IPS-NIHi7 (cell line): ENCODE measurements around the gene TAF6.

Source experiments
- DNase-seq: peaks from one replicate; pipeline ENCODE4 v3.0.0; 2012; ENCODE audit warnings: mixed read lengths; ENCODE audit errors: extremely low spot score

Gene TAF6

DNA sequence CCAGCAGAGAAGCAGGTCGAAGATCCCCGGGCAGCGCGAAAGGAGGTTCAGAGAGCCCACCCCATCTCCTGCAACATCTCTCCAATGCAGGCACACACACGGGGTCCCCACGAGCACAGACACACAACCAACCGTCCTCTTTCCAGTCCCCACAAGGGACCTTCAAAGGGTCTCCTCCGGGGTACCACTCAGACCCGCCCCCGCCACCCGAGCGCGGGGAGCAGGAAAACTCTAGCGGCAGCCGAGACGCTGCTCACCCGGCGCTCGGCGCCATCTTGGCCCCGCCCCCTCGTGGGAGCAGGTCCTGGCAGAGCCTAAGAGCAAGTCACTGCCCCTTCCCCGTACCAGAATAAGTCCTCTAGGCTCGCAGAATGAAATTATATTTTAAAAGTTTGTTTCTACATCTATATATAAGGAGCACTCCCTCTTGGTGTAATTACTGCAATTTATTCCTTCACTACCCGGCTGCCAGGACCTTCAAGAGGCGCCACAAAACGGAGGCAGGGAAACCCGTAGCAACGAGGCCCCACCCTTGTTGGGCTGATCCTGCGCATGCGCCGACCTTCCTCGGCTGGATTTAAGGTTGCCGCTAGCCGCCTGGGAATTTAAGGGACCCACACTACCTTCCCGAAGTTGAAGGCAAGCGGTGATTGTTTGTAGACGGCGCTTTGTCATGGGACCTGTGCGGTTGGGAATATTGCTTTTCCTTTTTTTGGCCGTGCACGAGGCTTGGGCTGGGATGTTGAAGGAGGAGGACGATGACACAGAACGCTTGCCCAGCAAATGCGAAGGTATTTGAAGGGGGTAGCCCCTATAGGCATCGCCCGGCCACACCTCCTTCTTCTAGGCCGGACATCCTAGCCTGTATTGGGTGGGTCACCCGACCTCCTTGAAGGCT lies at the start of gene TAF6, which contains the start of gene CNPY4:
Gene TAF6 (minus strand): TSS at position 287 of the 898 bp plus-strand sequence. CDS start 5,149 bp downstream, outside the sequence.
Gene CNPY4 (plus strand): TSS at position 563 of the 898 bp plus-strand sequence. CDS start 111 bp downstream, at position 674.
- peak; percentile 99 for DNase-seq

DNA sequence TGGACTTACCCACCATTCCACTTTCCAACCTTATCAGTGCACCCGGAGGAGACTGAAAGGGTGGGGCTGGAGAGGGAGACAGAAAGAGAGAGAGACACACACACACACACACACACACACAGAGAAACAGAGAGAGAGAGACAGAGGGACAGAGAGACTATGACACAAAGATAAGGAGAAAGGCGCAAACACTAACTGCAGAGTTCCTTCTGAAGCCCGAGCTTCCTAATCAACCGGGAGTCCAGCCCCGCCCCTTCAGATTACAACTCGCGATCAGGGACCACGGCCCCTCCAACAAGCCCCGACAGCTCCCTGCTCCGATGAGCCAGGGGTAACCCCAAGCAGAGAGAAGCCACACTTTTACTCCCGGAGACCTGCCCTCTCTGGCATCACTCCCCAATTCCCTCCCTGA lies 48.8 kb upstream of the TAF6 start:
- no peak for DNase-seq

DNA sequence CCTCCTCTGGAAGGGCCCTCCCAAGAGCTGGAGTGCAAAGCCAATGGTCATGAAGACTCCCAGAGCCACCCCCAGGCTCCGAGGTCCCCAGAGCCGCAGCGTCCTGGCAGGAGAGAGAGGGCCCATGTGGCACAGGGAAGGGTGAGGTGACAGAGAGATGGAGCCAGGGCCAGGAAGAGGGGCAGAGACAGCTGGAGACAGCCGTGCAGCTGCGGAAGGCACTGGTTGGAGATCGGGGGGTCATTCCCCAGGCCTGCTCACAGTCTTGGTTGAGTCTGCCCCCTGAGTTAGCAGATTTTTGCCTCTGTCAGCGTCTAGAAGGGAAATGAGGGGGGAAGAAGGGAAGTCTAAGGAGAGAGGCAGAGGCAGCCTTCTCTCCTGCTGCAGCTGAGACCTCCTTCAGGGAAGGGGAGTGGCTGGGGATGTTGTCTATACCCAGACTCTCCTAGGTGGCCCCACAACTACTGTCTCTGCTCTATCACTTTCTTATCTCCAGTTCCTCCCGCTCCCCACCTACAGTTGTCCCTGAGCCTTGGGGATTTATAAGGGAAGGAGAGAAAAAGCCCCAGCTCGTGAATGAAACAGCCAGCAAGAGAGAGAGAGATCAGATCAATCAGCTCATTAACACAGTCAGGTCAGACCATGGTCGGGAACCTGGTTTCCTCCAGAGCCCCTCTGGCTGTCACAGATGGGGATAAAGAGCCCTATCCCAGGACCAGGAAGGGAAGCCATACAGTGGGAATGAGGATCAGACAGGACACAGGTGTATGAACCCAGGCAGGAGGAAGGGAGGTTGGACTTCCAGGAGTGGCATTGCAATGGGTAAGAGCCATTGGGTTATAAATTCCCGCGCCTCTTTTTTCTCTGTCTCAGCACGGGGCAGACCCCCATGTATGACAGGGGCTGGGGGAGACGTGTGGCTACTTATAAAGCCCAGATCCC lies 48.1 kb upstream of the TAF6 start:
- DNase-seq = no peak

DNA sequence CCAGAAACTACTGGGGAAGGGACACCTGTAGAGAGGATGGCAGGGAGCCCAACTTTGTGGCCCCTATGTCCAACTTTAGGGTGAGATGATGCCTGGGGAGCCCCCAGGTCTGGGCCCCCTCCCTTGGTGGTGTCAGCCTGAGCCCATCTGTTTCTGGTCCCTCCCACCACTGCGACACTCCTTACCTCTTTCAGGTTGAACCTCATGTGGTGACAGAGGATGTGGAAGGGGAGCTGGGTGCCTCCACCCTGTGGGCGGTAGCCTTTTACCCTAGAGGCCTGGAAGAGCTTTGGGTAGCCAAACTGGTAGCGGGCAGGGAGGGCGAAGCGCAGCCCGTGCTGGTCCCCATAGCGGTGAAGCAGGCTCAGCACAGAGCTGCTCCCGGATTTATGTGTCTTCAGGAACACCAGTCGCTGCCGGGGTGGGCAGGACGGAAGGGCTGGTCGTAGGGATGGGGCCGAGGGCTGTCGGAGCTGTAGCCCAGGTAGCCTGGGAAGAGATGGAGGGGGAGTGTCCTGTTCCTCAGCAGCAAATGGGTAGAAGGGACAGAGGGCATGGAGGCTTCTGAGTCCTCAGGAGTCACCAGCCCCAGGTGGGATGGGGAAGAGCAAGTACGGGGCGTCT lies 47.3 kb upstream of the TAF6 start:
- DNase-seq = no peak

DNA sequence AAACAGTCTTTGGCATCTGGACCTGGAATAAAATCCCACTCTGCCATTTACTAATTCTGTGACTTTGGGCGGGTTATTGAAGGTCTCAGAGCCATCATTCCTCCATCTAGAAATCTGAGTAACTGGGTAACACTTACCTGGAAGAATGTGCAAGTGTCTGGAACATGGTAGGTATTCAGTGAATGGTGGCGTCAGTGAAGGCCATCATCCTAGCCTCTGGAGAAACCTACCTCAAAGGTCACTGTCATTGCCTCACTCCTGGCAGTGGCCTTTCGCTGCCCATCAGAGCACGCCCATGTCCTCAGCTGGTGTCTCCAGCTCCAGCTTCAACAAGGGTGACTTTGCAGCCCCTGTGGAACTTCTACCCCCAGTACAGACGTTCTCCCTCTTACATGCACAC lies 44.7 kb upstream of the TAF6 start:
- no peak for DNase-seq

DNA sequence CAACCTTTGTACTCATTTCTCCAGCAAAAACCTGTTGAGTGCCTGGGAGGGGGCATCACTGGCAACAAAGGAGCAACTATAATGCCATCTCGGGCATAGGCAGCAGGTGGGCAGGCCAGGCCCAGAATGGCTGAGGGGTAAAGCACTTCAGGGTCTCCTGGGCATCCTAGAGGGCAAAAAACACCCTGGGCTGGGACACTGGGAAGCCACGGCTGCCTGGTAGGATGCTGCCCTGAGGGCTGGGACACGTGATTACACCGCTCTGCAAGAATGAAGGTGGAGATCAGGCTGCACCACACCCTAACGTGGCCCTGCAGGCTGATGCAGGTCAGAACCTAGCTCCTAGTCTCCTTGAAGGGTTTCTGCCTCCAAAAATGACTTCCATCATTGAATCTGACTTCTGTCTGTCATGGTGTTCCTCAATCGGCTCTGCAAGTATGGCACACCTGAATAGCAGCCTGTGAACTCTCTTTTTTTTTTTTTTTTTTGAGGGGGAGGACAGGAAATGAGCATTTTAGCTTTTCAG lies 43.9 kb upstream of the TAF6 start:
- no peak for DNase-seq

DNA sequence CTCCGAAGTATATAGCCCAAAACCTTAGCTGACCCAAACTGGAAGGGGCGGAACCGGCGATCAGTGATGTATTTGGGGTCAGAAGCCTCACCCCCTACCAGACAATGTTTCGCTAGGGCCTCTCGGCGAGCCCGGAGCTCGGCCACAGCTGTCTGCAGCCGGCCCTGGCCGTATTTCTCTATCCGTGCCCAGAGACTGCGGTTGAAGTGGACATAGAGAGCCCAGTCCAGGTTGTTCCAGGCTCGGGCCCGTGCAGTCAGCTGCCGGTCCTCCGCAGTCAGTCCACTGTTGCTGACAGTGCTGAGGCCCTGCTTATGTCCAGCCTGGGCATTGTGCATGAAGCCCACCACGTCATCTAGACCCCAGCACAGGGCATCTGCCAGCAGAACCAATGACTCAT lies 40.9 kb upstream of the TAF6 start:
- no peak for DNase-seq

DNA sequence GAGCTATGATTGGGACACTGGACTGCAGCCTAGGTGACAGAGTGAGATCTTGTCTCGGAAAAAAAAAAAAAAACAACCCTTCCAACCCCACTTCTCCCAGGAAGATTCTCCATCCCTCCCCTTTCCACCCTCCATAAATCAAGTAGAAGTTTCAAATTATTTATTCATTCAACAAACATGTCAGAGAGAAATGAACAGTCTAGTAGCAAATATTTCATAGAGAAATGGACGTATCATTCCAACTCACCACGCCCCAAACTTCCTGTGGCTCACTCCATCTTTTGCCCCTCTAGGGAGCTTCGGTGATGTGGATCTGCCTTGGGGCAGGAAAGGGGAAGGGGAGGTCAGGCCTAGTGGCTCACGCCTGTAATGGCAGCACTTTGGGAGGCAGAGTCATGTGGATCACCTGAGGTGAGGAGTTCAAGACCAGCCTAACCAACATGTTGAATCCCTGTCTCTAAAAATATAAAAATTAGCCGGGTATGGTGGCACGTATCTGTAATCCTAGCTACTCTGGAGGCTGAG lies 40.0 kb upstream of the TAF6 start:
- DNase-seq = no peak

DNA sequence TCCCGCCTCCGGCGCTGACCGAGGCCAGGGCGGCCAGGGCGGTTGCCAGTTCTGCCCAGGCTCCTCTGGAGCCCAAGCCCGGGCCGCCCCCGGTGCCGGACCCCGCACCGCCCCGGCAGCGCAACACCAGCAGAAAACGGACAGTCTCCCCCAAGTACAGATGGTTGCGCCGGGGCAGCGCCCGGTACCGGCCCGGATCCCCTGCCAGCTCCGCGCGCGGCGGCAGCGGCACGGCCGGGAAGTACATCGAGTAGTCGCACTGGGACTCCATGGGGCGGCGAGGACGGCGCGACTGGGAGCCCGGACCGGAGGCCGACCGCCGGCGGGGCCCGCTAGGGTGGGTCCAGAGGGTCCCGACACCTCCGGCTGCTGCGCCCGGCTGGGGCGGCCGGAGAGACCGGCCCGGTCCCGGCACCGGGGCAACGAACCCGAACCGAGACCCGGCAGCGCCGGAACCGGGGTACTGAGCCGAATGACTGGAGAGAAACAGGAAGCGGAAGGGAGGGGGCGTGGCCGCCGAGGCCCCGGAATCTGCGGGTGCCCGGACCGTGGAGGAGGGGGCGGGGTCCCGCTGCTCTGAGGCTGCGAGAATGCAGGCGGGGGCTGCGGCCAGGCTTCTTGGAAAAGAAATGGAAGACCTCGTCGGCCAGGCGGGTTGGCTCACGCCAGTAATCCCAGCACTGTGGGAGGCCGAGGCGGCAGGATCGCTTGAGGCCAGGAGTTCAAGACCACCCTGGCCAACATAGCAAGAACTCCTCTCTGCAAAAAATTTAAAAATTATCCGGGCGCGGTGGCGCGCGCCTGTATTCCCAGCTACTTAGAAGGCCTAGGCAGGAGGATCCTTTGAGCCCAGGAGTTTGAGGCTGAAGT lies 39.3 kb upstream of the TAF6 start, which contains the start of gene TRAPPC14:
Gene TRAPPC14 (minus strand): TSS at position 495 of the 870 bp plus-strand sequence. CDS start 224 bp downstream, at position 271.
- DNase-seq = peak; percentile 96

DNA sequence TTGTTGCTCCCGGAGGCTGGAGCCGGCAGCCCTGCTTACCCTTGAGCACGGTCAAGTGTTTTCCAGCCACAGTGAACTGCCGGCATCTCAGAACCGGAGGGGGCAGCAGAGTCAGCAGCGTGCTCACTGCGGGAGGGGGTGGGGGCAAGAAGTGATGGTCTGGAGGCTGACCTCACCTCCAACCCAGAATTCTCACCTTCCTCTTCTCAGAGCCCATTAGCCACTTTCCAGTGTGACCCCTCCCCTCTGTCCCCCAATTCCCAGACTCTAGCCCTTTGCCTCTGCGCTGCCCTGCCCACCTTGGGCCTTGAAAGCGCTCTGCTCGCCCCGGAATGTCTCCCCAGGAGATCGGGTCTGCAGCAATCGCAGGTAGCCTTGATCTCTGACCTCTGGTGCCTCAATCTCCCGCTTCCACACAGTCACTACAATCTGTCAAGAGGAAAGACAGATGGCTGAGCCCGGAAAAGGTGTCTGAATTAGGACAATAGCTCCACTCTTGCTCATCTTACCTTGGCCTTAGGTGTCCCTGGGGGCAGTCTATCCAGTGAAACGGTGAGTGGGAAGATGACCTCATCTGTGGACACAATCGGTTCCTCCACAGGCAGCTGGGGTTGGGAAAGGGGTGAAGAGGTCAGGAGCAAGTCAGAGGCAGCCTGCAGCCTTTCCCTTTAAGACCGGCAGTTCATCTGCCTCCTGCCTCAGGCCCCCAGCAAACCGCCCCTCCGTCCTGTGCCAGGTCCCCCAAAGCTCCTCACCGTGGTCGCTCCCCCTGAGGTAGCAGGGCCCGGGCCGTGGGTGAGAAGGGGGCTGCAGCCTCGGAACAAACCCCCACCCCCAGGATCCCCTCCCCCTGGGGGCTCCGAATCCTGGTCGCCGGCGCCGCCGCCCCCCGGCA lies 38.4 kb upstream of the TAF6 start:
- peak; percentile 40 for DNase-seq

DNA sequence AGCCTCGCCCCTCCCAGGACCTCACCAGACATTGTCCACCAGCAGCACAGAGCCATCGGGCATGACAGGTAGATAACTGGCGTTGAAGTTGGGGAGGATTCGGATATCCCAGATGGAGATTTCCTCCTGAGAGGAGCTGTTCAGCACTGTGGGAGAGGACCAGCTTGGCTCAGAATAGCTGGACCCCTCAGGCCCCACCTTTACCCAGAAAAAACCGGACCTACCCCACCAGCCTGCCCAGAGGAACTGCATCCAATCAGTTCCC lies 37.8 kb upstream of the TAF6 start:
- DNase-seq = no peak

DNA sequence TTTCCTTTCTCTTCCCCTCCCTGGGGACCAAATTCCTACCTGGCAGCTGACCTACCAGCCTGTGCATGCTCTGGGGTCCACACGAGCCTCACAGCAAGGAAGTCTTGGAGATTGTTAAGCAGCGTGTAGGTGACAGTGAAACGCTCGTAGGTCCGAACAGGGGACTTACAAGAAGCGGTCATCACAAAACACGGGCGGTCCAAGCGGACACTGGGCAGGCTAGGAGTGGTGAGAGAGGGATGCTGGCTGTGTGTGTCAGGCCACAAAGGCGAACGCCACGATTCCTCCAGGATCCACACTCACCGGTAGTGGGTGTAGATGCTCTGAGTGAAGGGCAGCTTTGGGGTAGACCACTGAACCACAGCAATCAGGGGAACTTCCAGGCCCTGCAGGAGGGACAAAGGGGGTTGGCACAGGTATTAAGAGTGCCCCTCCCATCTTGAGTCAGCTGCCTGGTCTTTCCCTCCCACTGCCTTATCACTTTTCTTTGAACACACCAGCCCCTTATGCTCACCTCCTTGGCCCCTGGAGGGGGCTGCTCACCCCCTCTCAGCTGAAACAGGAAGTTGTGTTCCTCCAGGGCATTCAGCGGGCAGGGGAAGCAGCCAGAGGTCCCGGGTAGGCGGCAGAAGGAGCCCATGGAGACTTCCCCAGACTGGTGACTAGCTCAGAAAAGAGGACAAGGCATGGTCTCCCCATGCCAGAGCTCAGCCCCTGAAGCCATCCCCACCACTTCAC lies 37.3 kb upstream of the TAF6 start:
- no peak for DNase-seq

DNA sequence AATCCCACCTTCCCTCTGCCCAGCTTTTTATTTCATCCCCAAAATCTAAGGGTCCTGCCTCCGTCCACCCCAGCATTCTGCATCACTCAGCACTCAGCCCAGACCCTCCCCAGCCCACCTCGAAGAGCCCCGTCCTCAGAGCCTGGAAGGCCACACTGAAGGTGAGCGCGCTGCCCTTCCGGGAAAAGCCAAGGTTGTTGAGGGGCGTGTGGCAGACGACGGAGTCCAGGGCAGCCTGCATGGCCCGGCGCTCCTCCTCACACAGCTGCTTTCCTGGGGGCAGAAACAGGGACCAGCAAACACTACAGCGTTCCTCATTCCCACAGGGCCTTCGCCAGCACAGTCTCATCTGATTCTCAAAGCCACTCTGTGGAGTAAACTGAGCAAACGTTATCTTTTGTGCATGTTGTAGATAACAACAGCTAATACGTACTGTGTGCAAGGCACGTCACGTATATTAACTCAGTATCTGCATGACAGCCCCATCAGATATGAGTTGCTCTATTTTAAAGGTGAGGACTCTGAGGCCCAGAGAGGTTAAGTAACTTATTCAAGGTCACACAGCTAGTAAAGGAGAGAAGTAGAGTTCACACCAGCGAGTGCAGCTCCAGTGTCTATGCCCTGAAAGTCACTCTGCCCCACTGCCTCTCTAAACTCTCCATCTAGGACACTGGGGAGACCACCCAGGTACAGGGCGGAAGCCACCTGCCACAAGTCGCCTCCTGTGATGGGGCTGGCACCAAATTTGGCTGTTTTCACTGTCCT lies 36.6 kb upstream of the TAF6 start:
- DNase-seq = no peak

DNA sequence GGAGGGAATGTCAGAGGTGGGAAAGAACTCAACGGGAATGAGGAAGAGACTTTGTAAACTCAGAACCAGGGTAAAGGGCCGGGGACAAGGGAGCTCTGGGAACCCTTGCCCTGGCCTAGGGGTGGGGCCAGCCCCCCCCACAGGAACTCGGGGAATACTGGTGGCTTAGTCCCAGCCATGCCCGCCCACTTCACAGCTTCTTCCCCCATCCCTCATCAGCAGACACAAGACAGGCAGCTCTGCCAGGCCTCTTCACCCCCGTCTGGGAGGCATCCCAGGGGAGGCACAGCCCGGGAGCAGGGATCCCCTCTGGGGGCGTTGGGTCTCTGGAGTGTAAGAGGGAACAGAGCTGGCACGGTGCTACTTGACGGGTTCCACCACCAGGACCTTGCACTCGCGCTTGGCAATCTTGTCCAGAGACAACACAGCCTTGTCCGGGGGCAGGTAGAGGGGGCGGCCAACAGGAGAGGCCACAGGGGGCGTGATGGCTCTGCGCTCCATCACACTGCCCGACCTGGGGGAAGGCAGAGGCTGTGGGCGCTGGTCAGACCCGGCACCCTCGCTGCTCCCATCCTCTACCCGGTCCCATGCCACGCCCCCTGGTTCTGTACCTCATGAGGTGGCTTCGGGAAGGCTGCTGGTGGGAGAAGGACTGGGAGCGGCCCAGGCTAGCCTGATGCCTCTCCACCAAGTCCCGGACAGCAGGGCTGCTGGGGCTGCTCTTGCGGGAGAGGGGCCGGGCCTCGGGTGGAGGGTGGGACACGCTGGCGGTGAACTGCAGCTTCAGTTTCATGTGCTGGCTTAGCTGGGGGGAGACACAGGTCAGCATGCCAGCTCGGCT lies 35.7 kb upstream of the TAF6 start:
- DNase-seq = no peak

DNA sequence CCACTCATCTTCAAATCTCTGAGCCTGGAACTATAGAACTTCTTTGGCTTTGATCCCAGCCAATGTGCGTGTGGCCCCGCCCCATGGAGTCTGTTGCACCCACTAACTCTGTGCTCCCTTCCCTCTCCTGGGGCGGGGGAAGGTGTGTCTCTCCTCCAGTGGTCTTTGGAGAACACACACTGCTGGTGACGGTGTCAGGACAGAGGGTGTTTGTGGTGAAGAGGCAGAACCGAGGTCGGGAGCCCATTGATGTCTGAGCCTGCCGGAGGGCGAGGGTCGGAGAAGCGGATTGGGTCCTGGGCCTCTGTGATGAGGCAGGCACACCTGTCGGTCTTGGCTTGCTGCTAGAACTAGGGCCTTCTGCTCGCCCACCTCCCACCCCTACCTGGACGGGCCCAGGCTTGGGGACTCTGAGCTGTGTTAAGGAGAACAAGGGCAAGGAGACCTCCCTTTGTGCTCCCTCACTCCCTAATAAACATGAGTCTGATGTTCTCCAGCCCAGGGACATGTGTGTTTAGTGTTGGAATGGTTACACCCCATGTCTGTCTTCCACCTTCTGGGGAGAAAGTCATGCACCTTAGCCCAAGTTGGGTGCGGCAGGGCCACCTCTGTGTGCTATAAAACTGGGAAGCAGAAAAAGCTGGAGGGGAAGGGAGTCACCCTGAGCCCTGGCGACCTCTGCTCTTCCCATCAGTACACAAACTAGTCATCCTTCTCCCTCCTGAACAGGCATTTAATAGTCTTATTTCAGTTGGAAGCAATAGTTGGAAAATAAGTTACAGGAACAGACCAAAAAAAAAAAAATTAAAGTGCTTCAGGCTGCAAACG lies 34.8 kb upstream of the TAF6 start:
- DNase-seq = no peak
